ENCODE measurements around the gene ALDH4A1. TPM values are rescaled to one million over a fixed set of nuclear protein-coding genes. Genes with fewer than 3 reads are reported as not detected.
A peak's percentile ranks its signal among the peaks of the same experiment; 100 is the strongest.

Gene ALDH4A1
- total RNA-seq, 1 donor from 2014 or later: 21.8 TPM

GRCh38 chr1:18908911-18909771 is 6.8 kb upstream of the ALDH4A1 start:
- Mint-ChIP-seq H3K9me3 (no peaks in the 10 kb centered on the region), H3K4me1 (peaks cover 16% of the 10 kb centered on the region), H3K36me3 (no peaks in the 10 kb centered on the region), H3K27me3 (ENCODE audit: insufficient read depth, low read depth) (peaks cover 5% of the 10 kb centered on the region), H3K4me3 (no peak overlapping the region), H3K27ac (no peak overlapping the region)
- Histone ChIP-seq H3K36me3 (no peaks in the 10 kb centered on the region), H3K4me1 (peaks cover 4% of the 10 kb centered on the region), H4K20me1 (ENCODE audit: low read depth) (no peaks in the 10 kb centered on the region), H3K79me2 (ENCODE audit: low read depth) (no peaks in the 10 kb centered on the region), H3K9ac (no peak overlapping the region), H2AFZ (replicated peaks) (no peak overlapping the region), H3K27ac (no peak overlapping the region), H3K27me3 (no peaks in the 10 kb centered on the region), H3K4me2 (no peak overlapping the region), H3F3A (ENCODE audit: low read depth) (no peaks in the 10 kb centered on the region), H3K4me3 (no peak overlapping the region), H3K9me3 (ENCODE audit: low read depth) (no peaks in the 10 kb centered on the region)
- TF ChIP-seq EZH2 (IDR thresholded peaks at IDR 0.05): no peak
- no peak for TF ChIP-seq EZH2phosphoT487 (IDR thresholded peaks at IDR 0.05)
- TF ChIP-seq CTCF (IDR thresholded peaks at IDR 0.05): no peak
- no peak for DNase-seq (ENCODE audit: low spot score)

- Histone ChIP-seq H3K4me3 (no peak overlapping the region), H2AFZ (replicated peaks) (no peak overlapping the region), H3K27me3 (peaks cover 7% of the 10 kb centered on the region), H3K9ac (no peak overlapping the region), H3K79me2 (ENCODE audit: low read depth) (no peaks in the 10 kb centered on the region), H3K36me3 (no peaks in the 10 kb centered on the region), H3K9me3 (ENCODE audit: low read depth) (no peaks in the 10 kb centered on the region), H3F3A (ENCODE audit: low read depth) (peaks cover 2% of the 10 kb centered on the region), H3K4me1 (peaks cover 9% of the 10 kb centered on the region), H3K4me2 (peak overlapping the region; percentile 16), H4K20me1 (ENCODE audit: low read depth) (no peaks in the 10 kb centered on the region), H3K27ac (no peak overlapping the region)
- H3K27ac Mint-ChIP-seq: peak overlapping the region; percentile 83
- H3K4me1 Mint-ChIP-seq: peaks cover 19% of the 10 kb centered on the region
- no peak overlapping the region for H3K4me3 Mint-ChIP-seq
- H3K9me3 Mint-ChIP-seq: no peaks in the 10 kb centered on the region
- peak; percentile 35 for DNase-seq (ENCODE audit: low spot score)
- H3K27me3 Mint-ChIP-seq (ENCODE audit: insufficient read depth, low read depth): peaks cover 5% of the 10 kb centered on the region
- H3K36me3 Mint-ChIP-seq: no peaks in the 10 kb centered on the region
- TF ChIP-seq EZH2phosphoT487 (IDR thresholded peaks at IDR 0.05) (no peak), EZH2 (IDR thresholded peaks at IDR 0.05) (no peak), CTCF (IDR thresholded peaks at IDR 0.05) (no peak)
Measured at GRCh38 chr1:18907917-18908845, 5.8 kb upstream of the ALDH4A1 start.

GRCh38 chr1:18907021-18907916 is 4.9 kb upstream of the ALDH4A1 start:
- Mint-ChIP-seq H3K9me3 (no peaks in the 10 kb centered on the region), H3K27ac (peak overlapping the region; percentile 83), H3K4me3 (no peak overlapping the region), H3K27me3 (ENCODE audit: insufficient read depth, low read depth) (peaks cover 5% of the 10 kb centered on the region), H3K36me3 (no peaks in the 10 kb centered on the region), H3K4me1 (peaks cover 18% of the 10 kb centered on the region)
- TF ChIP-seq EZH2 (IDR thresholded peaks at IDR 0.05) (no peak), CTCF (IDR thresholded peaks at IDR 0.05) (peak; percentile 99)
- Histone ChIP-seq H2AFZ (replicated peaks) (no peak overlapping the region), H3K4me3 (no peak overlapping the region), H3K27me3 (peaks cover 7% of the 10 kb centered on the region), H3K9ac (no peak overlapping the region), H4K20me1 (ENCODE audit: low read depth) (no peaks in the 10 kb centered on the region), H3K4me2 (peak overlapping the region; percentile 16), H3K9me3 (ENCODE audit: low read depth) (no peaks in the 10 kb centered on the region), H3K4me1 (peaks cover 11% of the 10 kb centered on the region), H3K27ac (no peak overlapping the region), H3F3A (ENCODE audit: low read depth) (peaks cover 5% of the 10 kb centered on the region), H3K36me3 (no peaks in the 10 kb centered on the region), H3K79me2 (ENCODE audit: low read depth) (no peaks in the 10 kb centered on the region)
- peak; percentile 80 for DNase-seq (ENCODE audit: low spot score)
